Motor neuron (in vitro differentiated cells): ENCODE data around the gene SEMA4A. TPM values are rescaled to one million over a fixed set of nuclear protein-coding genes. Genes with fewer than 3 reads are reported as not detected.
A peak's percentile ranks its signal among the peaks of the same experiment; 100 is the strongest.

Experiments
- ATAC-seq, 8 experiments: fragments of 200-7000 bp; cut with Tn5 transposase; replicated peaks in 6 of 8; 2 replicates each; pipeline ENCODE4 v1.8.0; 2021; ENCODE audit warnings: mild to moderate bottlenecking in 8 of 8, moderate library complexity in 8 of 8
- H3K27ac ChIP-seq, 2 donors: fragments of 250-450 bp; sonication (Bioruptor Pico); 2 replicates each; pipeline ENCODE4 v1.9.0; 2021; ENCODE audit warnings: antibody characterized with exemption in 2 of 2, mild to moderate bottlenecking in 2 of 2, moderate library complexity in 1 of 2
- H3K4me1 ChIP-seq, 2 donors: fragments of 250-450 bp; sonication (Bioruptor Pico); replicated peaks in 1 of 2; 2 replicates each; pipeline ENCODE4 v1.6.1; 2021; ENCODE audit warnings: antibody characterized with exemption in 2 of 2, mild to moderate bottlenecking in 2 of 2, moderate library complexity in 1 of 2
- H3K4me3 ChIP-seq, 5 donors: fragments of 250-450 bp; sonication (Bioruptor Pico); 2 replicates each; pipeline ENCODE4 v1.9.0; 2021; ENCODE audit warnings: antibody characterized with exemption in 5 of 5, mild to moderate bottlenecking in 5 of 5, moderate library complexity in 4 of 5
- WGBS, 10 experiments: fragments of 450-650 bp; shearing (Covaris generic); methylation state at CpG; one replicate each; pipeline ENCODE4 v1.0.0; 2022; 5-methylcytosine and 5-hydroxymethylcytosine counted together
- in situ Hi-C, 9 experiments: fragments of 400-800 bp; cut with MboI; loops; one replicate each; pipeline ENCODE4 v1.15.0; 2021; ENCODE audit warnings: low sequenced_read_pairs in 9 of 9, low pct_unique_long_range_greater_than_20kb in 2 of 9; ENCODE audit not compliant: unreplicated experiment in 9 of 9
- total RNA-seq, 8 experiments: library from RNA; unstranded; fragments of 300-600 nt; gene quantifications; 2 replicates each; pipeline versions ENCODE4 v1.2.3 to v1.2.4, GENCODE V29; 2022

The SEMA4A gene
- total RNA-seq, 8 experiments from 2014 or later: 0.85 to 6.1 (median 2.7) TPM

DNA sequence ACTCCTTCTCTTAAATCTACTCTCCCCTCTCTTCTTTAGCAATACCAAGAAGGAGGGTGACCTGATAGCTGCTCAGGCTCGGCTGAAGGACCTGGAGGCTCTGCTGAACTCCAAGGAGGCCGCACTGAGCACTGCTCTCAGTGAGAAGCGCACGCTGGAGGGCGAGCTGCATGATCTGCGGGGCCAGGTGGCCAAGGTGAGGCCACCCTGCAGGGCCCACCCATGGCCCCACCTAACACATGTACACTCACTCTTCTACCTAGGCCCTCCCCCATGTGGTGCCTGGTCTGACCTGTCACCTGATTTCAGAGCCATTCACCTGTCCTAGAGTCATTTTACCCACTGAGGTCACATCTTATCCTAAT, 22.8 kb upstream of the SEMA4A start:
- ATAC-seq: no peak
- Histone ChIP-seq H3K27ac (no peak overlapping the region), H3K4me1 (peaks cover 18 to 29% of the 10 kb centered on the region in 2 donors), H3K4me3 (no peak overlapping the region)
- 17 to 100% (median 65%) methylated on average over 1 to 6 of the region's 6 CpGs; no CpG with 5 or more reads in 6 of the 10 experiments for WGBS, 10 experiments
- in situ Hi-C loops: loop anchor here in 3 of 9 experiments (5.0 to 25.0 kb wide), 3 partner anchors 33 to 107 kb away; partner anchors contain the start of genes BGLAP (in 1 of the 3) and PAQR6 (in 1 of the 3)

- in situ Hi-C loops: loop anchor here in 3 of 9 experiments (5.0 to 25.0 kb wide), 3 partner anchors 38 to 102 kb away; partner anchors contain the start of genes BGLAP (in 1 of the 3) and PAQR6 (in 1 of the 3)
- Histone ChIP-seq H3K4me1 (peaks cover 3% of the 10 kb centered on the region in 2 donors), H3K27ac (no peak overlapping the region), H3K4me3 (no peak overlapping the region)
- no peak for ATAC-seq
- WGBS, 10 experiments: 78 to 100% (median 96%) methylated on average over 1 to 13 of the region's 18 CpGs; no CpG with 5 or more reads in 4 of the 10 experiments
Observed at GRCh38 chr1:156134716-156135435, 18.5 kb upstream of the SEMA4A start.

- no peaks in the 10 kb centered on the region for H3K4me1 ChIP-seq
- 92 to 100% (median 95%) methylated on average over 5 to 17 of the region's 34 CpGs; no CpG with 5 or more reads in 4 of the 10 experiments for WGBS, 10 experiments
- H3K4me3 ChIP-seq: no peak overlapping the region
- ATAC-seq: peak in 1 of 8 experiments; percentile 3
- in situ Hi-C loops: loop anchor here in 1 of 9 experiments (25.0 kb wide), 1 partner anchor 101 kb away; the partner anchor contains the start of genes BGLAP and PAQR6
- H3K27ac ChIP-seq: no peak overlapping the region
Observed at GRCh38 chr1:156135930-156136871, 17.2 kb upstream of the SEMA4A start.

DNA sequence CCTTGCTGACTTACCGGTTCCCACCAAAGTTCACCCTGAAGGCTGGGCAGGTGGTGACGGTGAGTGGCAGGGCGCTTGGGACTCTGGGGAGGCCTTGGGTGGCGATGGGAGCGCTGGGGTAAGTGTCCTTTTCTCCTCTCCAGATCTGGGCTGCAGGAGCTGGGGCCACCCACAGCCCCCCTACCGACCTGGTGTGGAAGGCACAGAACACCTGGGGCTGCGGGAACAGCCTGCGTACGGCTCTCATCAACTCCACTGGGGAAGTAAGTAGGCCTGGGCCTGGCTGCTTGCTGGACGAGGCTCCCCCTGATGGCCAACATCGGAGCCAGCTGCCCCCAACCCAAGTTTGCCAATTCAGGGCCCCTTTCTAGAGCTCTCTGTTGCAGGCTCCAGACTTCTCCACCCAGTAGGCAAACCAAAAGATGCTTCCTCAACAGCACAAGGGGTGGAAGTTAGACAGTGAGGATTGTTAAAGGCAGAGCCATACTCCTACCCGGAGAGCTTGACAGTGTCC, 16.4 kb upstream of the SEMA4A start:
- H3K4me1 ChIP-seq: no peaks in the 10 kb centered on the region
- no peak overlapping the region for H3K27ac ChIP-seq
- 69 to 92% (median 80%) methylated on average over 1 to 9 of the region's 12 CpGs; no CpG with 5 or more reads in 5 of the 10 experiments for WGBS, 10 experiments
- no peak overlapping the region for H3K4me3 ChIP-seq
- in situ Hi-C loops: loop anchor here in 1 of 9 experiments (25.0 kb wide), 1 partner anchor 100 kb away; the partner anchor contains the start of genes BGLAP and PAQR6
- no peak for ATAC-seq

GRCh38 chr1:156138458-156138867, 14.9 kb upstream of the SEMA4A start:
- H3K4me1 ChIP-seq: no peaks in the 10 kb centered on the region
- peak in 1 of 8 experiments; percentile 7 for ATAC-seq
- H3K27ac ChIP-seq: no peak overlapping the region
- 83 to 100% (median 91%) methylated on average over 4 to 8 of the region's 22 CpGs; no CpG with 5 or more reads in 7 of the 10 experiments for WGBS, 10 experiments
- in situ Hi-C loops: loop anchor here in 1 of 9 experiments (25.0 kb wide), 1 partner anchor 99 kb away; the partner anchor contains the start of genes BGLAP and PAQR6
- no peak overlapping the region for H3K4me3 ChIP-seq

DNA sequence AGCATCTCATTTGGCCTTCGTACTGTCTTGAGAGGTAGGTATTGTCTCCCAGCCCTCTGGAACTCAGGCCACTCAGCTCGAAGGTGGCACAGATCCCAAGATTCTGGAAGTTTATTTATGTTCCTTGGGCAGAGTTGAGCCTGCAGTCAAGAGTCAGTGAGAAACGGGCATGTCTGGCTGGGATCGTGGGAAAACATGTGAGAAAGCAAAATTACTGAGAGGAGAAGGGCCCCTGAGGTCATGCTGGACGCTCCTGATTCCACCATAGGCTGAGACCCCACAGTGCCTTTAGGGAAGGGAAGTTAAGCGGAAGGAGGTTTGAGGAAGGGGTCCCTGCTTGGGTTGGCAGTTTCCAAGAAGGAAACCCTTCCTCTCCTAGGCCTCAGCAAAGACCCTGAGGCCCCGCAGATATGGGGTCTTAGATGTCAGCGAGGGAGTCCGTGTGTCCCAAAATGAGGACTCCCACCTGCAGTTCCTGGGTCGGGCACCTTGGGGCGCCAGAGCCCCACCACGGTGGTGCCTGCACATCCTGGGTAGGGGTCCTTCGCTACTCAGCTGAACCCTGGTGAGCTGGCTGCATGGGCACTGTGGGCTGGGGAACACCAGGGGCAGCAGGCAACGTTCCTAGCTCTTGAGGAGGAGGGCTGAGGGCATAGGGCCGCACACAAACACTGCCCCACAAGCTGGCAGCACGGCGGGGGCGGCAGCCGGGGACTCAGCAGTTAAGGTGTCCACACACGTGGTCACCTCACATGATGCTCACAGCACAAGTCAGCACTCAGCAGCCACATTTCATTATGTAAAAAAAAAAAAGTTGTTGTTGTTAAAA, 12.3 kb upstream of the SEMA4A start:
- 20 to 60% (median 40%) methylated on average over 1 to 18 of the region's 20 CpGs; no CpG with 5 or more reads in 3 of the 10 experiments for WGBS, 10 experiments
- no peak overlapping the region for H3K27ac ChIP-seq
- in situ Hi-C loops: loop anchor here in 3 of 9 experiments (10.0 to 25.0 kb wide), 3 partner anchors 74 to 96 kb away; partner anchors contain the start of genes BGLAP (in 1 of the 3), PAQR6 (in 1 of the 3) and PMF1 (in 1 of the 3)
- ATAC-seq: peak; percentile 5 to 62 (median 44)
- H3K4me3 ChIP-seq: no peak overlapping the region
- H3K4me1 ChIP-seq: peaks cover under 1 to 3% of the 10 kb centered on the region in 2 donors

DNA sequence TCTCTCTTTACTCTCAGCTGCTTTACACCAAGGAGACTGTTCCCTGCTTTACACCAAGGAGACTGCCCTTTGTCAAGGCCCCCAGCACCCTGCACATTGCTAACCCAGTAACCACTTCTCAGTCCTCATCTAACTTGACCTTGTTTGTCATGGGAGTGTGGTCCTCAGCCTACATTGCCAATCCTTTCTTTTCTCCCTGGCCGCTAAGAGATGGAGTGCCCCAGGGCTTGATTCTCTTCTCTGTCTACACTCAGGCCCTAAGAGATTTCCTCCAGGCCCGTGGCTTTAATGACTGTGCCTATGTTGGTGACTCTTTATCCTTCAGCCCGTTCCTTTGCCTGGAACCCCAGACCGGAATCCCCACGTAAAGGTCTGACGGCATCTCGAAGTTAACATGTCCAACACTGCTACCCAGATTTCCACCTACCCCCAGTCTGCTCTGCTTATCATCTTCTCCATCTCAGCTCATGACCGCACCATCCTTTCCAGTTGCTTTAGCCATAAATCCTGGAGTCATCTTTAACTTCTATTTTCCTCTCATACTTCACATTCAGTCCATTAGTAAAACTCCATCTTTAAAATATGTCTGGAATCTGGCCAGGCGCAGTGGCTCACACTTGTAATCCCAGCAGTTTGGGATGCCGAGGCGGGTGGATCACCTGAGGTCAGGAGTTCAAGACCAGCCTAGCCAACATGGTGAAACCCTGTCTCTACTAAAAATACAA, 9.5 kb upstream of the SEMA4A start:
- 39 to 94% (median 83%) methylated on average over 2 to 11 of the region's 11 CpGs; no CpG with 5 or more reads in 1 of the 10 experiments for WGBS, 10 experiments
- no peak overlapping the region for H3K4me3 ChIP-seq
- in situ Hi-C loops: loop anchor here in 3 of 9 experiments (10.0 to 25.0 kb wide), 3 partner anchors 71 to 93 kb away; partner anchors contain the start of genes BGLAP (in 1 of the 3), PAQR6 (in 1 of the 3) and PMF1 (in 1 of the 3)
- no peak overlapping the region for H3K27ac ChIP-seq
- H3K4me1 ChIP-seq: peaks cover 15 to 22% of the 10 kb centered on the region in 2 donors
- no peak for ATAC-seq

DNA sequence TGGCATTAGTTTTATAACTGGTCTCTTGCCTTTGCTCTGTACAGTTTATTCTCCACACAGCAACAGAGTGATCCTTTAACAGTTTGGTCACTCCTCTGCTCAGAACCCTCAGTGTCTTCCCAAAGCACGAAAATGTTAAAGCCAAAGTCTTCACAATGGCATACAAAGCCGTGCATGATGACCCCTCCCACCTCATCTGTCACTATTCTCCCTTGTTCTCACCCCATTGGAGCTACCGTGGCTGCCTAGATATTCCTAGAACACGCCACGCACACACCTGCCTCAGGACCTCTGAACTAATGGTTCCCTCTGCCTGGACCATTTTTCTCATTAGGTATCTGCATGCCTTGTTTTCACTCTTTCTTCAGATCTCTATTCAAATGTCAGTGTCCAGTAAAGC, 8.6 kb upstream of the SEMA4A start:
- Histone ChIP-seq H3K4me1 (peaks cover 21 to 26% of the 10 kb centered on the region in 2 donors), H3K27ac (no peak overlapping the region), H3K4me3 (no peak overlapping the region)
- in situ Hi-C loops: loop anchor here in 3 of 9 experiments (10.0 to 25.0 kb wide), 3 partner anchors 70 to 93 kb away; partner anchors contain the start of genes BGLAP (in 1 of the 3), PAQR6 (in 1 of the 3) and PMF1 (in 1 of the 3)
- WGBS, 10 experiments: 0 to 56% (median 35%) methylated on average over 2 to 5 of the region's 5 CpGs; no CpG with 5 or more reads in 2 of the 10 experiments
- ATAC-seq: no peak

DNA sequence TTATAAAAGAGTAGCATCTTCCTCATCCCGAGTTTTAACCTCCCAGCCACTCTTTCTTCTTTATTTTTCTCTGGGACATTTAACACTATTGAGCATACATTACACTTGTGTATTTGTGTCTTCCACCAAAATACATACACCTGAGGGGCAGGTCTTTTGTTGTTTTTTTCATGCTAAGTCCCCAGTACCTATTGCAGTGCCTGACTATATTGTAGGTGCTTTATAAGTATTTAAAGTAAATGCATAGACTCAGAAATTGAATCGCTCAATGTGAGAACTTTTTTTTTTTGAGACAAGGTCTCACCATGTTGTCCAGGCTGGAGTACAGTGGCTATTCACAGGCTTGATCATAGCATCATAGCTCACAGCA, 7.8 kb upstream of the SEMA4A start:
- no peak for ATAC-seq
- Histone ChIP-seq H3K4me3 (no peak overlapping the region), H3K27ac (no peak overlapping the region), H3K4me1 (peaks cover 30 to 34% of the 10 kb centered on the region in 2 donors)
- in situ Hi-C loops: loop anchor here in 3 of 9 experiments (10.0 to 25.0 kb wide), 3 partner anchors 69 to 92 kb away; partner anchors contain the start of genes BGLAP (in 1 of the 3), PAQR6 (in 1 of the 3) and PMF1 (in 1 of the 3)
- WGBS, 10 experiments: 19 to 100% (median 80%) methylated on average over 1 to 2 of the region's 2 CpGs; no CpG with 5 or more reads in 3 of the 10 experiments

- H3K4me3 ChIP-seq: no peak overlapping the region
- in situ Hi-C loops: loop anchor here in 3 of 9 experiments (10.0 to 25.0 kb wide), 3 partner anchors 69 to 91 kb away; partner anchors contain the start of genes BGLAP (in 1 of the 3), PAQR6 (in 1 of the 3) and PMF1 (in 1 of the 3)
Observed at GRCh38 chr1:156146020-156146768, 7.2 kb upstream of the SEMA4A start.

More at GRCh38 chr1:156146020-156146768, 7.2 kb upstream of the SEMA4A start:
- 12 to 80% (median 39%) methylated on average over 2 to 12 of the region's 13 CpGs; no CpG with 5 or more reads in 4 of the 10 experiments for WGBS, 10 experiments
- Histone ChIP-seq H3K27ac (no peak overlapping the region), H3K4me1 (peaks cover 35 to 40% of the 10 kb centered on the region in 2 donors)
- ATAC-seq: peak; percentile 28 to 78 (median 42)
